ENCODE data around the gene MTUS2. TPM values are rescaled to one million over a fixed set of nuclear protein-coding genes. Genes with fewer than 3 reads are reported as not detected.

The MTUS2 gene
- total and polyA plus RNA-seq, 2 of the 8 experiments (the other 6 are each of a cell fraction or from before 2014, with no cell fraction given), result 0.18 to 0.80 TPM

GRCh38 chr13:28805193-28805819 lies 14.8 kb upstream of the MTUS2 start:
- H3K23ac ChIP-seq (ENCODE audit: insufficient read length), result no peak overlapping the region
- no peaks in the 10 kb centered on the region for H3K79me2 ChIP-seq (ENCODE audit: control insufficient read depth in 1 of 2, insufficient read depth in 2 of 2, low read length in 2 of 2)
- no peaks in the 10 kb centered on the region for H3K23me2 ChIP-seq (ENCODE audit: low read depth, low read length)
- H4K8ac ChIP-seq (ENCODE audit: extremely low read depth, insufficient read depth, low read length), result no peak overlapping the region
- no peak overlapping the region for H3K56ac ChIP-seq (replicated peaks; ENCODE audit: insufficient read length, low read depth, low read length)
- no peaks in the 10 kb centered on the region for H3K79me1 ChIP-seq (ENCODE audit: low read depth, low read length)
- no peak overlapping the region for H4K5ac ChIP-seq (ENCODE audit: insufficient read length, low read depth, low read length)
- H4K91ac ChIP-seq (replicated peaks; ENCODE audit: insufficient read length, low read length), result no peak overlapping the region
- no peak overlapping the region for H2BK5ac ChIP-seq (ENCODE audit: low read depth, low read length)
- no peak for FAIRE-seq
- no peak overlapping the region for H3K4me2 ChIP-seq (ENCODE audit: insufficient read depth in 1 of 2, low read depth in 2 of 2, low read length in 2 of 2)
- no peak overlapping the region for H3K27ac ChIP-seq (ENCODE audit: low read depth, low read length)
- H4K20me1 ChIP-seq (replicated peaks in 1 of 2; ENCODE audit: control insufficient read depth in 1 of 2, insufficient read depth in 2 of 2, low read length in 2 of 2), result no peaks in the 10 kb centered on the region
- H3K4me3 ChIP-seq (ENCODE audit: extremely low read depth in 1 of 4, insufficient read depth in 2 of 4, low read depth in 3 of 4, low read length in 4 of 4), result no peak overlapping the region
- ChIA-PET POLR2A (ENCODE audit: partially characterized antibody) (no interaction called here), CTCF (ENCODE audit: partially characterized antibody) (interaction anchor here (0.6 to 2.6 kb wide), 18 partner anchors 10 to 772 kb away, joined by 3 to 9 read pairs (median 4); partner anchors contain the start of gene MTUS2)
- H2BK15ac ChIP-seq (ENCODE audit: low read length), result no peak overlapping the region
- 53% methylated on average over 11 of the region's 11 CpGs; no CpG with 5 or more reads in 1 of the 2 experiments for WGBS, 2 experiments (ENCODE audit: extremely low coverage in 1 of 2, insufficient coverage in 1 of 2, insufficient read length in 1 of 2, insufficient replicate concordance in 2 of 2, low coverage in 1 of 2, low lambda C conversion rate in 2 of 2, missing lambda C conversion rate in 1 of 2)
- H2AFZ ChIP-seq (ENCODE audit: low read length), result no peak overlapping the region
- DNase-seq (ENCODE audit: low read depth in 1 of 2, low spot score in 2 of 2), result peak in 1 of 2 experiments; percentile 96
- no peaks in the 10 kb centered on the region for H3K27me3 ChIP-seq (replicated peaks in 1 of 4; ENCODE audit: control insufficient read depth in 3 of 4, extremely low read depth in 1 of 4, insufficient read depth in 3 of 4, low read length in 3 of 4)
- TF ChIP-seq CTCF (IDR thresholded peaks at IDR 0.05; ENCODE audit: control extremely low read depth in 1 of 3, insufficient read depth in 1 of 3, low read depth in 1 of 3, low read length in 3 of 3) (peak; percentile 67 to 79 (median 79)), RAD21 (IDR thresholded peaks at IDR 0.05 in 1 of 2, conservative IDR thresholded peaks at IDR 0.05 in 1 of 2; ENCODE audit: low read depth in 2 of 2, low read length in 2 of 2) (peak; percentile 73 to 74), ASH2L (IDR thresholded peaks at IDR 0.05; ENCODE audit: low read length) (no peak), EP300 (IDR thresholded peaks at IDR 0.05; ENCODE audit: borderline replicate concordance in 1 of 2, low read depth in 2 of 2, low read length in 2 of 2) (peak in 1 of 2 experiments; percentile 96; a peak in 1 of 3 replicates)
- no peaks in the 10 kb centered on the region for H3K36me3 ChIP-seq (ENCODE audit: control insufficient read depth in 2 of 4, insufficient read depth in 4 of 4, low read length in 3 of 4)
- H3K9me3 ChIP-seq (ENCODE audit: insufficient read depth in 2 of 2, low read depth in 1 of 2, low read length in 1 of 2), result peaks cover 28 to 36% of the 10 kb centered on the region in 2 experiments
- H2BK120ac ChIP-seq (replicated peaks; ENCODE audit: low read depth, low read length), result no peak overlapping the region
- no peaks in the 10 kb centered on the region for H3K4me1 ChIP-seq (replicated peaks in 1 of 4; ENCODE audit: control insufficient read depth in 3 of 4, insufficient read depth in 4 of 4, low read length in 3 of 4)
- H3K4ac ChIP-seq (replicated peaks; ENCODE audit: insufficient read length, low read depth, low read length), result no peak overlapping the region
- no peak overlapping the region for H2AK5ac ChIP-seq (ENCODE audit: low read depth, low read length)
- no peak overlapping the region for H2BK12ac ChIP-seq (ENCODE audit: low read depth, low read length)
- H3K14ac ChIP-seq (ENCODE audit: insufficient read length), result no peak overlapping the region
- no peak overlapping the region for H3K9ac ChIP-seq (replicated peaks in 1 of 4; ENCODE audit: extremely low read depth in 1 of 4, low read depth in 3 of 4, low read length in 3 of 4)
- H2BK20ac ChIP-seq (ENCODE audit: low read length), result no peak overlapping the region
- H3K18ac ChIP-seq (ENCODE audit: extremely low read depth, low read length), result no peak overlapping the region
